ENCODE measurements around the gene MAD1L1. TPM values are rescaled to one million over a fixed set of nuclear protein-coding genes. Genes with fewer than 3 reads are reported as not detected.
"Not testable (repeated sequence)": the region's sequence is repeated elsewhere in the genome, so short reads cannot be mapped to it uniquely, and the experiment has no call there.

The MAD1L1 gene
- total RNA-seq, 1 donor from 2014 or later: 40.9 TPM

DNA sequence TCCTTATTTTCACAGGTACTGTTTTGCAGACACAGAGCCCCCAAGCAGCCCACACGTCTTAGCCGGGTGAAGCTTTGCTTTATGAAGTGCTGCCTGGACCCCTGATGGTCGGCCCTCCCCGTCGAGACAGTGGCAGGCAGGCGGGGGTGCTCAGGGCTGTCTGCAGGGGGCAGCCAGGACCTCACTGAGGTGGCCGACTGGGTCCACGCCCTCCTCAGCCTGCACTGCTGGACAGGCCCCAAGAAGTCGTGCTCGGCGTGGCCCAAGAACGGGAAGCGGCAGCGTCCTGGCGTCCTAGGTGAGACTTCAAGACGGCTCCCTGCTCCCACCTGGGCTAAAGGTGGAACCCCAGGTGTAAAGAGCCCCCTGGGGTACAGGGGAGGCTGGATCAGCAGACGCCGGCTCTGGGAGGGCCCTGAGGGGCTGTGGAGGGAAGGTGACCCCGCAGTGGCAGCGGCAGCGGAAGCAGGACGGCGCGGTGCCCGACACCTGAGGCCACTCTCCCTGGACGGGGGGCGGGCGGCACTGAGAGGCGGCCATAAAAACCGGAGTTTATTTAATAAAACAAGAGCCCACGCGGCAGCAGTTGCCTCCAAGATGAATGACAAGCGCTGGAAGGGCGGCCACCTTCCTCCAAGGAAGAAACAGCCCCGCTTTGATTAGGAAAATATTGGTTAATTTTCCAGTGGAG lies 383.2 kb downstream of the MAD1L1 start:
- DNase-seq (ENCODE audit: low read depth): no peak

DNA sequence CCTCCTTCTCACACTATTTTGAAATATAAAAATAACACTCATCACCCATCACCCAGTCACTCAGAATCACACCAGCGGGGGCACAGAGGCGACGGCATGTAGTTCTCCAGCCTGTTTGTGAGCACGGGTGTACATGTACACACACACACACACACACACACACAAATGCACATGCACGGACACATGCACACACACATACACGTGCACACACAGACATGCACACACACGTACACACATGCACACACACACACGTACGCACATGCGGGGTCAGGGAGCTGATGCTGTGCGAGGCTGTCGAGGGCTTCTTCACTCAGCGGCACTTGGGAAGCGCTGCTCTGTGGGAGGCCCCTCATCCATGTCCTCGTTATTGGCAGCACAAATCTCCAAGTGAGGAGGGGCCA lies 383.8 kb downstream of the MAD1L1 start:
- DNase-seq (ENCODE audit: low read depth): no peak

DNA sequence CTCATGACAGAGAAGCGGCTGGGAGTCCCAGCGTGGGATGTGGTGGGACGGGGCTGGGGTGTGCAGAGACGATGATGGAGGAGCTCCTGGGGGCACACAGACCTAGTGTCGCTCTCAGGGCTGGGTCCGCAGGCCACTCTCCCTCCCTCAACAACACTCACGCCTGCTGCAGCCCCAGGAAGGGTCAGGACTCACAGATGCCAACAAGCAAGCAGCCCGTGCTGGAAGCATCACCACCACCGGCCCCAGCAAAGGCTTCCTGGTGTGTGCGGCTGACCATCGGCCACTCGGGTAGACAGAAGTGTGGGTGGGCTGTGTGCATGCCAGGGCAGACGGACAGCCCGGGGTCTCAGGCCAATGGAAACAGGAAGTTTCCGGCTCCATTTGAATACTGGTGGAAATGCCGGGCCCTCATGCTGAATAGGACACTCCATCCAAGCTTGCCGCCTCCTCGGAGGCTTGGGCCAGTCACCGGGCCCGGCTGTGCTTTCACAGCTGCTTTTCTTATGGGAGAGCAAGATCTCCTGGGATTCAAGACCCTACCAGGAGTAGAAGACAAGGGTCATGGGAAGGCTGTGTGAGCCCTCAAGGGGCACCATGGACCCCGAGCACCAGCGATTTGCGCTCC lies 384.6 kb downstream of the MAD1L1 start:
- no peak for DNase-seq (ENCODE audit: low read depth)

DNA sequence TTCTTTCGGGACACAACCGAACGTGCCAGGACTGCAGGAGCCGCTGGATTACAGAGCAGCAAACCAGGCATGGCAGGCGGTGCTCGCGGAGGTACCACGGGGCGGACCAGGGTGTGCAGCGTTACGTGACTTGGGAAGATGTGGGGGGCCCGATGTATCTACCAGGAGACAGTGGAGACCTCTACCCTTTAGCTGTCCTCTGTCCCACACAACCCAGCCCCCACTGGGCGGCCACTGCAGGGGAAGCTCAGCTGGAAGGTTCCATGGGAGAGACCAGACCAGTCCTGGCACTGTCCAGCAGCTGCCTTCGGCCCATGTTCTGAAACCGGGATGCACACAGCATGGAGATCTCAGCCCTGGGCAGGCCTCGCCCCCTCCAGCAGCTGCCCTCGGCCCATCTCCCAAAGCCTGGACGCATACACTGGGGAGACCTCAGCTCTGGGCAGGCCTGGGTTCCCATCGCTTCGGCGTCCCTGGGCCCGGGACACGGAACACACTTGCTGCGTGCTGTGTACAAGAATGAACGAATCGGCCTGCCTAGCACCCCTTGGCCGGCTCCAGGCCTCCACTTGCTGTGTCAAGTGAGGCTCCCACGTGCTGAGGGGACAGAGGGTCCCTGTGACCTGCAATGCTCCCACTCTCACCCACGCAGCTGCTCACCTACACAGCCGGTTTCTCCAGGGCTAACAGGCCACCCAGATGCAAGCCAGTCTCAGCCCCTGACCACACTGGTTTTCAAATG lies 385.3 kb downstream of the MAD1L1 start:
- DNase-seq (ENCODE audit: low read depth): no peak

DNA sequence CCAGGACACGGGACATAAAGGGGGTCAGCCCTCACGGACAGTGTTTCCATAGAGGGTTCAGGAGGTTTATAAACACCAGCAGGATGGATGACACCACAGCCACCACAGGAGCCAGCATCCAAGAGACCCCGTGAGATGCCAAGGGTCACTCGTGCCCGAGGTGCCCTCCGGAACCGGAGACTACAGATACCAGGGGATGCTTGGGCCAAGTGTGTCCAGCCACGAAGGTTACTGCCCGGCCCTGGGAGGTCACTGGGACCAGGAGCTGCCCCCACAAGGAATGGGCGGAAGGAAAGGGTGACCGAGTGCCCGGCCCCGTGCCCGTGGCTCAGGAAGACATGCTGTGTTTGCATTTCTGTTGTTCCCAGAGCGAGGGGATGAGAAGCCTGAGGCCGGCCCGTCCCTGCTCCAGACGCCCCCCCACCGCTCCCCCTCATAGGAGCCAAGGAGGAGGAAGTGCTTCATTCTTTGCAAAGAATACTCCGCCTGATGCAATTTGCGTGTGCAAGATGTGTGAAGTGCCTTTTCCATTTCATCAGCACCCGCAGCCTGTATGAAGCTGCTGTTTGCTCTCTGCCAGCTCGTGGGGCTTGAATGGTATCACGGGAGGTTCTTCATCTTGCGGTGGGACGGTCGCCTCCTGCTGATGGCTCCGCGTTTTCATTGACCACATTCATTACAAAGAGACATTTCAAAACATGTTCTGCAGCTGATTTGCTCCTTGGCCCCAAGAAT lies 386.2 kb downstream of the MAD1L1 start:
- DNase-seq (ENCODE audit: low read depth): no peak

DNA sequence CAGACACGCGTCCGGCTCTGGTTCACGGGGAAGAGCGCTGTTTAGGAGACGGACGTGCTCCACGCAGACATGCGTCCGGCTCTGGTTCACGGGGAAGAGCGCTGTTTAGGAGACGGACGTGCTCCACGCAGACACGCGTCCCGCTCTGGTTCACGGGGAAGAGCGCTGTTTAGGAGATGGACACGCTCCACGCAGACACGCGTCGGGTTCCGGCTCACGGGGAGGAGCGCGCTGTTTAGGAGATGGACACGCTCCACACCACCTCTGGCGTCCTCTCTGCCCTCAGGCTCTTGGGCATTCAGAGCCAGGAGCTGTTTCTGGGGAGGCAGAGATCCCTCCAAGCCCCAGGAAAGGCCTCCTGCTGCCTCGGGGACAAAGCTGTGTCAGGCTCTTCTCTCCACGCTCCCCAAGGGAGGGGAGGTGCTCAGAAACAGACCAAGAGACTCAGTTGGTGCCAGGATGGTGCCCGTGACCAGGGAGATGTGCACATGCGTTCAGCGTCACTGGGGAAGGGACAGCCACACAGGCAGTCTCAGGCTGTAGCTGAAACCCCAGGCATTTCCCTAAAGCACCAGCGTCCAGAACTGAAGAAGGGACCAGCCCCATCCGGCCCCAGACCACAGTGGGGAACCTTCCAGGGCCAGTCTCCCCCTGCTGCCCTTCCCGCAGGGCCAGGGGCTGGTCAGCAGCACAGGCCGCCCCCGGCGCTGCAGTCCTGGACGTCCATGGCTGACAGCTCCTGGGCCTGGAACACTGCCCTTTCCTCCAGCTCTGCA lies 387.0 kb downstream of the MAD1L1 start:
- no peak for DNase-seq (ENCODE audit: low read depth)

DNA sequence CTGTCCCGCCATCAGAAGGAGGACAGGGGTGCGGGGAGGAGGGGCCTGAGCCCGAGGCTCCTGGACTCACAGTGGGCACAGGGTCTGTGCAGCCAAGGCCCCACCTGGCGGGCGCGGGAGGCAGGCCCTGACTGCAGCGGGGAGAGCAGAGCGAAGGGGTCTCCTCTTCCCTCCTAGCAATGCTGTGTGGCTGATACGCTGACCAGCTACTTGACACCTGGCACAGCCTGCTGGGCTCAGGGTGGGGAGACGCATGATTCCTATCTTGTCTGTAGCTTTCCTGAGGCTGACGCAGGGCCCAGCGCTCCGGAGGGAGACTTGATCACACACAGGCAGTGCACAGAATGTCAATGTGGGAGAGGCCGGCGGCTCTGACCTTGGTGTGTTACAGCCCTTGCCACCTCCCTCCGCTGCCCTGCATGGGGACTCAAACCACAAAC lies 387.8 kb downstream of the MAD1L1 start:
- DNase-seq (ENCODE audit: low read depth): no peak

DNA sequence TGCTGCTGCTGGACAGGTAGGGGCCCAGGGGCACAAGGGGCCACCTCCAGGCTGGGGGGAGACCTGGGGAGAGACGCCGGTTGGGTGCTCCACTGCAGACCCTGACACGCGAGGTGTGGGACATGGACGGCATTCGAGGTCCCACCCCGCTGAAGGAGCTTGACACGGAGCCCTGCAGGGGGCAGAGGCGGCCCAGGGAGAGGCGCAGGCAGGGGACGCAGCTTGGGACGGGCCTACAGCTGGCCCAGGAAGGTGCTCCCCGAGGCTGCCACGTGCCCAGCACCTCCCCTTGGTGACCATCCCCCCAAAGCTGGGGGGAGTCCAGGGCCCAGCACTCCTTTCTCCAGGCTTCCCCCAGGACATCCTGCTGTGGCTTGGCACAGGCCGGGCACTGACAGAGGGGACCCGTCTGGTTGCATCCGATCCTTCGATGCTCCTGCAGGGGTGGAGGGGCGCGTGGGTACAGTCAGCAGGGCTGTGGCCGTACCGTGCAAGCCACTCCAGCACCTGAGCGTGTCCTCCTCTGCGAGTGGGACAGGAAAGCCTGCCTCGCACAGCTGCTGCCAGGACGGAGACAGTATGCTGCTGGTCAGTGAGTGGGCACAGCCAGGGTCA lies 388.3 kb downstream of the MAD1L1 start:
- no peak for DNase-seq (ENCODE audit: low read depth)

DNA sequence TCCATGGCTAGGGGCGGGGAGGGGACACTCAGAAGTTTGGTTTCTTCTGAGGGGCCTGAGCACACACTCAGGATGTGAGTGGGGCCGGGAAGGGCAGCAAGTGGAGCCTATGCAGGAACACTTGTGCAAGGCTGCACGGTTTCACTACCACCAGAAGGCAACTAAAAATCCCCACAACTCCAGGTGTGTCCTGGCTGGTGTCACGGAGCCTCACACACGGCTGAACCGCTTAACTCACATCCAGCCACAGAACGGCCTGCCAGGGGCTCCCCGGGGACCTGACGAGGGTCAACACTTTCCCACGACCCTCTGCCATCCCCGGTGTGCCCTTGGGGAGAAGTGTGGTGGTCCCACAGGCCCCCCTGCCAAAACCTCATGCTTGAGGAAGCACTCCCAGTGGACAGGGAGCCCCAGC lies 388.8 kb downstream of the MAD1L1 start:
- DNase-seq (ENCODE audit: low read depth): no peak

DNA sequence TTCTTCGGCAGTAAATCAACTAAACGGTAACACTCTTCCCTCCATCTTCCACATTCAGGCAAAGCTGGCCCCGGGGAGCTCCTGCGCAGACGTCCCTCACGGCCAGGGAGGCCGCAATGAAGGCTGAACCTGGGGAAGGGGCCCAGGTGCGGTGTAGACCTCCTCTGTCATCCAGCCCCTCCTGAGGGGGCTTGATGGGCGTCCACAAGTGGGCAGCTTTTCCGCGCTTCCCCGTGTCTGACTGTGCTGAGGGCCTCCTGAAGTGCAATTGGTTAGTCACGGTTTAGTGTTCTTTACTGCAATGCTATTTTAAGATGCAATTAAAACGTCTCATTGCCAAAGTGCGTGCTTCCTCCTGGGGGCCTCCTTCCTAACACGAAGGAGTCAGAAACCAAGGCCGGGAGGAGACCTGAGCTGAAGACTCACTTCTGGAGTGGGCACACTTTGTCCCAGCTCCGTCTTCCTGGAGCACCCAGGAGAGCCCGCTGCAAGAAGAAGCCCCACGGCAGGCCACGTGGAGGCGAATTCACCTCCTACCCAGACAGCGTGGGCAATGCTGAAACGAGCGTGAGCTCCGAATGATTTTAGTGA lies 389.4 kb downstream of the MAD1L1 start:
- no peak for DNase-seq (ENCODE audit: low read depth)

DNA sequence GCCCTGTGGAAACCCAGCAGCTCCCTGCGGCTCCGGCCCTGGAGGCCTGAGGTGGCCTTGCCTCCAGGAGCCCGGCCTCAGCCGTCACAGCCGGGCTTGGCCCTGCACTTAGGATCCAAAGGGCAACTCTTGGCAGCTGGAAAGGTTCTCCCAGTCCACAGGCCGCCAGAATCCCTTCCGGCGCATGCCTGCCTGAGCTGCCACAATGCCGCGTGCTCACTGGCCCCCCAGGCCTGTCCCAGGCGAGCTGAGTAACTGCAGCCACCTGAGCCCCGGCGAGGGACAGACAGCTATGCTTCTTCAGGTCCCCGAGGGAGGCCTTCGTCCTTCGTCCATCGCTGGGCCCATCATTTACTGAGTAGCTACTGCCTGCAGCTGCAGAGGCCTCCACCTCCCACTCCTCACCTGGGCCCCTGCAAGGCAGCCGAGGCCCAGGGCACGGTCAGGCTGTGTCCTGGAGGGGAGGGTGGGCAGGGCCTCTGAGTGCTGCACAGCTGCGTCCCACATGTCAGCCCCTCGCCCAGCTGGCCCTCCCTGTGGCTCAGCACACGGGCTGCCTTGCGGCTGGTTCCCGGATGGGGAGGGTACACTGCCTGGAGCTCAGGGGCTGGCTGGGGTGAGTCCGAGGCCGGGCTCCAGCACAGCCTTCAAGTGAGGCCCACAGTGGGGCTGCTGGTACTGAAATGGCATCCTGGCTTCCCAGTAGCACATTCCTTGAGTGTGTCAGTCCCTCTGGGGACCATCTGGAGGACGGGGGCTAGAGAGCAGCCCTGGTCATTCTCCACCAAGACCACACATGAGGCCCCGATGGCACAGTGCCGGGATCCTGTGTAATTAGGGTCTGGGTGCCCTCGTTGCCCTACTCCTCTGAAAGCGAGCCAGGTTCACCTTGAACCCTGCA lies 390.2 kb downstream of the MAD1L1 start:
- peak; percentile 34 for DNase-seq (ENCODE audit: low read depth)

DNA sequence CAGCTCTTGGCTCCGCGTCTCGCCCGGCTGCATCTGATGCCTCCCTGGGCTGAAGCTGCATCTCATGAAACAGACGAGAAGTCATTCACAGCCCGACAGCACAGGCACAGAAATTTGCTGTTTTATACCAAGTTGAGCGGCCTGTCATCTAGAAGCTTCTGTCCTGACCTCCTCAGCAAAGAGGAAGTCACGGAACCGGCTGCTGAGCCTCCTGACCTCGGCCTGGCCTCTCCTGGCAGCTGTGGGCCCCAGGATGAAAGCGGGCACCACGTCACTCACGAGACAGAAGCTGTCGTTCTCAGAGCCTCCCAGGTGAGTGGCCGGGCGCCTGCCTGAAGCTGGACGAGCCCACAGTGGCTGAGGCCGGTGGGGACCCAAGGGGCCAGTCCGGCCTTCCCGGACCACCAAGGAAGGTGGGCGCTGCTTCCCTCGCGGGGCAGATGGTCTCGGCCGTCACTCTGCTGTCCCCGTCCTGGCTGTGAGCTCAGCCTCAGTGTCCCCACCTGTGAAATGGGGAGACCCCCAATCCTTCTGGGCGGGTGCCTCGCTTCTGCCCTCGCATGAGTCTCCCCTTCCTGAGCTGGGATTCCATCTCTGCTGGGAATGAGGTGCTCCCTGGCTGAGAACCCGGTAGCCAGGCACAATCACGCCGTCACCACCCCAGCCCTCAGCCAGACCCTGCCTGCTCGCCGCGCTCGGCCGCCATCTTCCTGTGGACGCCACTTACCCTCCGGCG lies 391.3 kb downstream of the MAD1L1 start:
- not testable (repeated sequence) for DNase-seq (ENCODE audit: low read depth)

DNA sequence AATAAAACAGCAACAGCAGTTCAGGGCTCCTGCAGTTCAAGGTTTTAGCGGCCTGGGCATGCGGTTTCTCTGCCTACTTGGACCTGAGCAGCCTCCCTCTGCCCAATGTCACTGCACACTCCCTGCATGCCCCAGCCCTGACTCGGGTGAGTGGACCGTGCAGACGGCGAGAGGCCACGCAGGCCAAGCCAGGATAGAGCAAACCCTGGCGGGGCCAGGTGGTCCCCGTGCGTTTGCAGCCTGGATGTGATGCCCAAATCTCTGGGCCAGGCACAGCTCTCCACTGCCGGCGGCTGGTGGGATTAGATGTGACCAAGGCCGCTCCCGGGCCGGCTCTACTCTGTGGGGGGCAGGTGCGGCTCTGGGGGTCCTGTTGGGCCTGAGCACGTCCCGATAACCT lies 392.0 kb downstream of the MAD1L1 start:
- not testable (repeated sequence) for DNase-seq (ENCODE audit: low read depth)

DNA sequence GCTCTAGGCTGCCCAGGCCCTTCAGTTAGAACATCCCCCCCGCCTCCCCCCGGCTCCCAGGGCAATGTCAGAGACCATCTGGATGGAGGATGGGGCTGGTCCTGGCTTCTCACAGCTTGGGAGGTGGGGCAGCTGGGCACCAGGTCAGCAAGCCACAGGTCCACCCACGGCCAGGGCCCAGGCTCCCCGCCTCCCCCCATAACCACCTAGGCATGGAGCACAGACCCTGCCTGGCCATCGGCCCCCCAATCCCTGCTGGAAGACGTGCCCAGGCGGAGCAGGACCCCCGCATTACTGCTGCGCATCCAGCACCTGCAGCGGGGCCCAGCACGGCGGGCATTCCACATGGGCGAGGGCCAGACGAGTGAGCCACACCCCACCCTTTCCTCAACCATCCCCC lies 393.0 kb downstream of the MAD1L1 start:
- DNase-seq (ENCODE audit: low read depth): no peak

DNA sequence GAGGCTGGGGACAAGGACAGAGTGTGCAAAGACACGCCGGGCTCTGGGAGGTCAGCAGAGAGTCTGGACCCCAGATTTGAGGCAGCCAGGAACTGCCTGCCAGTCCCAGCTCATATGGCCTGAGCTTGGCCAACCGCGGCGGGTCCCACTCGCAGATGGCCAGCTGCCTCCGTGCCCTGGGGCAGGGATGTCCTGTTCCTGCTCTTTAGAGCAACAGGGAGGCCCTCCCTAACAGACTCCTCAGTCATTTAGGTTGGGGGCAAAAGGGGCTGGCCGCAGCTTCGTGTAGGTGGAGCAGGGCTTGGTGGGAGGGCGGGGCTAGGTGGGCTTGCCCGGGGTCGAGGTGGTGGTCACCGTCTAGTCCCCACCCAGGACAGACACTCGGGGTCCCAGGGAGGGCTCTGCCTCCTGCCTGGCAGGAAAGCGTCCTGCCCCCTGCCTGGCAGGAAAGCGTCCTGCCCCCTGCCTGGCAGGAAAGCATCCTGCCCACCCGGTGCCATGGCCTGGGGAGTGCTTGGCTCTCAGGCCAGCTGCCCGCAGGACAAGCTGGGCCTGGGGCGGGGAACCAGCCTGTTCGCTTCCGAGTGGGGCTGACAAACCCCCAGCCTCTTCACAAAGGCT lies 393.7 kb downstream of the MAD1L1 start:
- not testable (repeated sequence) for DNase-seq (ENCODE audit: low read depth)

DNA sequence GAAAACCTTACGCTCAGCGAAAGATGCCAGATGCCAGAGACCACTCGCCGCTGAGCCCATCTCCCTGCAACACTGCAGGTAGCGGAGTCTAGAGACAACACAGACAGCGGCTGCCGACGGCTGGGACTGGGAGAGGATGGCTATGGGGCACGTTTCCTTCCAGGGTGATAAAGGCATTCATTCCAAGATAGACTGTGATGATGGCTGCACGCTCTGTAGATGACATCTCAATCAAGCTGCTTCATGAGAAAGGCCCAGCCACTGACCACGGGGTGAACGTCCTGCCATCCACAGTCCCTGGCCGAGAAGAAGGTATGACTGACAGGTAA lies 394.2 kb downstream of the MAD1L1 start:
- not testable (repeated sequence) for DNase-seq (ENCODE audit: low read depth)

DNA sequence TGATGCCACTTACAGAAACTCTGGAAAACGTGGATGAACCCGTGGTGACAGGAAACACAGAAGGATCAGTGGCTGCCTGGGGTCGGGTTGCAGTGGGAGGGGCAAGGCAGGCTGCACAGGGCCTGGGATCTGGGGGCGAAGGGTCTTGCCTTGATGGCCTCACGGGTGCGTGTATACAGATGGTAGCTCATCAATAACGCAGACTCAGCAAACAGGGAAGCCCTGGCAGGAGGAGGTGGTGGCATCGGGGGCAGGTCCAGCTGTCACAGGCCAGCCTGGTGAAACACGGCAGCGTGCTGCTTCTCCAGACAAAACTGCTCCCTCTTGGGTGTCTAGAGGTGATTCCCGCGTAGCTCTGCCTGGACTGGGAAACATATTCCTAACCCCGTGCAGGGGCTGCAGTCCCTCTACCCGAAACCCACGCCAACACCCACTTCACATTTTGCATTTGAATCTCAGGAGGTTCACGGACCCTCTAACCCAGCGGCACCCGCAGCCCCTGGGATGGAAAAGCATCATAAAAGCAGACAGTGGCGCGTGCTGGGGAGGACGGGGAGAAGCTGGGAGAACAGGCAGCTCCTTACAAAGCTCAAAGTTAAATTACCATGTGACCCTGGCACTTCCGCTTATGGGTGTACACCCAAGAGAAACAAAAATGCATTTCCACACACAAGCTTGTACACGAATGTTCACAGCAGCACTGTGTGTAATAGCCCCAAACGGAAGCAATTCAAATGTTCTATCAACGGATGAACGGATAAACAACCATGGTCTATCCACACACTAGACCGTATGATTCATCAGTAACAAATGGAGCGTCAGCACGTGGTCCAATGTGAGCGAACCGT lies 394.8 kb downstream of the MAD1L1 start:
- not testable (repeated sequence) for DNase-seq (ENCODE audit: low read depth)
